Smooth muscle cell of bladder (primary cell): ENCODE data around the gene MLIP. TPM values are rescaled to one million over a fixed set of nuclear protein-coding genes. Genes with fewer than 3 reads are reported as not detected.

Experiments used
- total RNA-seq: library from RNA; depleted of rRNA; stranded (reverse); fragments of >200 nt; gene quantifications from 2 replicates; pipeline ENCODE4 v1.2.3, GENCODE V29; 2014

The MLIP gene
- total RNA-seq: not detected in 2 replicates

GRCh38 chr6:54111341-54112045 lies at the start of gene MLIP:
MLIP (plus strand) TSS chr6:54111443; CDS start chr6:54111480, 37 bp downstream.

GRCh38 chr6:54308289-54308985 lies 197.2 kb downstream of the MLIP start, which contains the start of gene TINAG:
TINAG (plus strand) TSS chr6:54308441; CDS start chr6:54308551, 110 bp downstream.

Other genes starting within 250 kb of the MLIP start
- gene TINAG, start 197.0 kb downstream of the MLIP start, total RNA-seq: not detected in 2 replicates